NCI-H1436 (cell line): ENCODE measurements around the gene CFL2.

Experiments used
- DNase-seq: peaks from one replicate; lab custom pipeline; 2025; lab: John Stamatoyannopoulos, UW

The CFL2 gene

GRCh38 chr14:34676516-34677211 lies 37.7 kb downstream of the CFL2 start:
- DNase-seq = no peak

GRCh38 chr14:34673702-34674101 lies 40.7 kb downstream of the CFL2 start:
- no peak for DNase-seq

- no peak for DNase-seq
Observed at GRCh38 chr14:34671716-34672115, 42.7 kb downstream of the CFL2 start.

GRCh38 chr14:34668111-34668510 lies 46.3 kb downstream of the CFL2 start:
- no peak for DNase-seq

- DNase-seq = no peak
Observed at GRCh38 chr14:34667007-34667406, 47.4 kb downstream of the CFL2 start.

- no peak for DNase-seq
Observed at GRCh38 chr14:34665785-34666435, 48.5 kb downstream of the CFL2 start.

- DNase-seq = no peak
Observed at GRCh38 chr14:34662561-34663088, 51.8 kb downstream of the CFL2 start.

- no peak for DNase-seq
Observed at GRCh38 chr14:34660796-34661195, 53.6 kb downstream of the CFL2 start.
